PC-3 (cell line): Measurements from ENCODE around the gene NENF. TPM values are rescaled to one million over a fixed set of nuclear protein-coding genes. Genes with fewer than 3 reads are reported as not detected.

Experiments
- ATAC-seq: fragments of 200-7000 bp; cut with Tn5 transposase; 2 replicates; pipeline ENCODE4 v1.9.1; 2020; ENCODE audit warnings: mild to moderate bottlenecking, moderate library complexity
- BruUV-seq: library from RNA; stranded (reverse); fragments of 400-500 nt; replicated peaks from 2 replicates; lab custom pipeline; 2021; lab: Mats Ljungman, UMichigan
- CTCF ChIA-PET: fragments of 300-600 bp; sonication (Branson Sonifier 250); formaldehyde crosslinking; loops from one replicate; lab custom pipeline; 2022; ENCODE audit warnings: antibody characterized with exemption; lab: Charles Lee
- POLR2A ChIA-PET: fragments of 300-600 bp; sonication (Branson Sonifier 250); formaldehyde crosslinking; loops from one replicate; lab custom pipeline; 2022; ENCODE audit warnings: antibody characterized with exemption; ENCODE audit not compliant: unreplicated experiment; lab: Charles Lee
- DNase-seq: peaks from one replicate; pipeline ENCODE4 v3.0.0-alpha.2; 2015
- H2AFZ ChIP-seq: fragments of 300-600 bp; sonication (generic); 2 replicates; pipeline ENCODE4 v1.6.0; 2016; ENCODE audit warnings: antibody characterized with exemption, low read length
- H3F3A ChIP-seq: fragments of 300-600 bp; sonication (generic); one replicate; pipeline ENCODE4 v1.6.0; 2017; ENCODE audit warnings: antibody characterized with exemption, low read length, control low read depth, mild to moderate bottlenecking; ENCODE audit not compliant: unreplicated experiment
- H3K27ac ChIP-seq: fragments of 300-600 bp; sonication (generic); 2 replicates; pipeline ENCODE4 v1.5.1; 2016; ENCODE audit warnings: mild to moderate bottlenecking, low read length
- H3K27me3 ChIP-seq: fragments of 300-600 bp; sonication (generic); 2 replicates; pipeline ENCODE4 v1.6.1; 2016; ENCODE audit warnings: low read length, mixed read lengths
- H3K36me3 ChIP-seq: fragments of 300-600 bp; sonication (generic); 2 replicates; pipeline ENCODE4 v1.6.1; 2016; ENCODE audit warnings: low read depth, mixed run types, low read length, mixed read lengths
- H3K4me1 ChIP-seq: fragments of 300-600 bp; sonication (generic); 2 replicates; pipeline ENCODE4 v1.5.1; 2016; ENCODE audit warnings: low read length; ENCODE audit not compliant: insufficient read depth
- H3K4me2 ChIP-seq: fragments of 300-600 bp; sonication (generic); 2 replicates; pipeline ENCODE4 v1.6.0; 2016; ENCODE audit warnings: low read length
- H3K4me3 ChIP-seq: fragments of 300-600 bp; sonication (generic); 2 replicates; pipeline ENCODE4 v1.5.1; 2016; ENCODE audit warnings: mild to moderate bottlenecking, low read length, mixed read lengths
- H3K79me2 ChIP-seq: fragments of 300-600 bp; sonication (generic); 2 replicates; pipeline ENCODE4 v1.6.1; 2017; ENCODE audit warnings: low read length, mixed read lengths
- H3K9ac ChIP-seq: fragments of 300-600 bp; sonication (generic); 2 replicates; pipeline ENCODE4 v1.6.0; 2016; ENCODE audit warnings: mild to moderate bottlenecking, low read length
- H3K9me2 ChIP-seq: fragments of 300-600 bp; sonication (generic); replicated peaks from 2 replicates; pipeline ENCODE4 v1.6.1; 2016; ENCODE audit warnings: mixed run types, low read length, mixed read lengths
- H3K9me3 ChIP-seq: fragments of 300-600 bp; sonication (generic); 2 replicates; pipeline ENCODE4 v1.6.1; 2016; ENCODE audit warnings: low read length, mixed read lengths
- H4K20me1 ChIP-seq: fragments of 300-600 bp; sonication (generic); 2 replicates; pipeline ENCODE4 v1.6.1; 2016; ENCODE audit warnings: low read length, mixed read lengths
- CTCF ChIP-seq: fragments of 300-600 bp; sonication (generic); conservative IDR thresholded peaks from 2 replicates; pipeline ENCODE4 v1.5.1; 2017; ENCODE audit warnings: antibody characterized with exemption, low read depth, mild to moderate bottlenecking, low read length
- EZH2 ChIP-seq: fragments of 300-600 bp; sonication (generic); IDR thresholded peaks from one replicate; pipeline ENCODE4 v1.6.1; 2017; ENCODE audit warnings: antibody characterized with exemption, mild to moderate bottlenecking, low read length; ENCODE audit not compliant: unreplicated experiment
- EZH2phosphoT487 ChIP-seq: fragments of 300-600 bp; sonication (generic); IDR thresholded peaks from 2 replicates; pipeline ENCODE4 v1.6.1; 2018; ENCODE audit warnings: mild to moderate bottlenecking, antibody characterized with exemption, low read length, borderline replicate concordance
- intact Hi-C: fragments of 100-400 bp; cut with micrococcal nuclease; formaldehyde crosslinking; loops from 2 replicates; pipeline ENCODE4 v1.9.0; 2023
- total RNA-seq: library from RNA; depleted of rRNA; stranded (reverse); fragments of >200 nt; gene quantifications from 2 replicates; pipeline ENCODE4 v1.2.3, GENCODE V29; 2014

The NENF gene
- total RNA-seq, 1 experiment from 2014 or later, result 161 TPM

GRCh38 chr1:212453156-212453857 is 20.6 kb downstream of the NENF start:
- CTCF ChIA-PET, result interaction anchor here (1.0 kb wide), 1 partner anchor 383 kb away, joined by 4 read pairs; no protein-coding TSS in a partner anchor

GRCh38 chr1:212454741-212455140 is 22.0 kb downstream of the NENF start:
- CTCF ChIA-PET, result interaction anchor here (1.9 kb wide), 1 partner anchor 78 kb away, joined by 14 read pairs; no protein-coding TSS in a partner anchor
- Histone ChIP-seq H3K36me3 (no peaks in the 10 kb centered on the region), H3K9me3 (no peaks in the 10 kb centered on the region), H3K9me2 (no peaks in the 10 kb centered on the region), H3K27me3 (no peaks in the 10 kb centered on the region), H3F3A (no peaks in the 10 kb centered on the region), H3K4me3 (no peak overlapping the region), H4K20me1 (no peaks in the 10 kb centered on the region), H3K4me1 (peaks cover 3% of the 10 kb centered on the region; the same call in 1 of the 2 replicates), H2AFZ (no peak overlapping the region), H3K27ac (no peak overlapping the region), H3K9ac (no peak overlapping the region), H3K4me2 (no peak overlapping the region), H3K79me2 (no peaks in the 10 kb centered on the region)
- no peak for ATAC-seq
- intact Hi-C loops, result loop anchor here (5.0 kb wide), 2 partner anchors 328 to 442 kb away; no protein-coding TSS in a partner anchor
- TF ChIP-seq EZH2phosphoT487, result no peak
- TF ChIP-seq EZH2, result no peak
- no peak for TF ChIP-seq CTCF
- POLR2A ChIA-PET, result interaction anchor here (0.6 kb wide), 2 partner anchors 470 to 770 kb away, joined by 3 to 6 read pairs; no protein-coding TSS in a partner anchor
- no TSS peak for BruUV-seq
- DNase-seq, result no peak

More at GRCh38 chr1:212453156-212453857, 20.6 kb downstream of the NENF start:
- ATAC-seq, result no peak
- Histone ChIP-seq H3K9me2 (no peaks in the 10 kb centered on the region), H3K4me3 (no peak overlapping the region), H3K79me2 (no peaks in the 10 kb centered on the region), H3K9ac (no peak overlapping the region), H3K4me2 (no peak overlapping the region), H3K27ac (no peak overlapping the region), H3K9me3 (no peaks in the 10 kb centered on the region), H3K36me3 (no peaks in the 10 kb centered on the region), H2AFZ (no peak overlapping the region), H4K20me1 (no peaks in the 10 kb centered on the region), H3K27me3 (no peaks in the 10 kb centered on the region), H3F3A (no peaks in the 10 kb centered on the region), H3K4me1 (peaks cover 3% of the 10 kb centered on the region; the same call in 1 of the 2 replicates)
- POLR2A ChIA-PET, result no interaction called here
- TF ChIP-seq CTCF (no peak), EZH2phosphoT487 (no peak), EZH2 (no peak)
- intact Hi-C loops, result no loop called here
- no peak for DNase-seq
- no TSS peak for BruUV-seq

- no peak for ATAC-seq
- TF ChIP-seq CTCF (no peak), EZH2phosphoT487 (no peak), EZH2 (no peak)
- intact Hi-C loops, result loop anchor here (5.0 kb wide), 2 partner anchors 327 to 443 kb away; no protein-coding TSS in a partner anchor
- Histone ChIP-seq H3K4me3 (no peak overlapping the region), H3K9me3 (no peaks in the 10 kb centered on the region), H3K9me2 (no peaks in the 10 kb centered on the region), H3K9ac (no peak overlapping the region), H4K20me1 (no peaks in the 10 kb centered on the region), H2AFZ (no peak overlapping the region), H3K27ac (no peak overlapping the region), H3F3A (no peaks in the 10 kb centered on the region), H3K36me3 (no peaks in the 10 kb centered on the region), H3K79me2 (no peaks in the 10 kb centered on the region), H3K4me2 (no peak overlapping the region), H3K27me3 (no peaks in the 10 kb centered on the region), H3K4me1 (peaks cover 3% of the 10 kb centered on the region; the same call in 1 of the 2 replicates)
- no TSS peak for BruUV-seq
- POLR2A ChIA-PET, result interaction anchor here (1.1 kb wide), 1 partner anchor 22 kb away, joined by 3 read pairs; no protein-coding TSS in a partner anchor
- DNase-seq, result no peak
- CTCF ChIA-PET, result interaction anchor here (0.6 to 1.9 kb wide), 18 partner anchors 15 to 775 kb away, joined by 3 to 78 read pairs (median 6); partner anchors contain the start of genes DTL and INTS7
These were observed 22.7 kb downstream of the NENF start for GRCh38 chr1:212455401-212455800.
